ENCODE data around the gene COLEC12.

GRCh38 chr18:389658-390357 is 110.7 kb downstream of the COLEC12 start:
- TF ChIP-seq, protein P1, sequence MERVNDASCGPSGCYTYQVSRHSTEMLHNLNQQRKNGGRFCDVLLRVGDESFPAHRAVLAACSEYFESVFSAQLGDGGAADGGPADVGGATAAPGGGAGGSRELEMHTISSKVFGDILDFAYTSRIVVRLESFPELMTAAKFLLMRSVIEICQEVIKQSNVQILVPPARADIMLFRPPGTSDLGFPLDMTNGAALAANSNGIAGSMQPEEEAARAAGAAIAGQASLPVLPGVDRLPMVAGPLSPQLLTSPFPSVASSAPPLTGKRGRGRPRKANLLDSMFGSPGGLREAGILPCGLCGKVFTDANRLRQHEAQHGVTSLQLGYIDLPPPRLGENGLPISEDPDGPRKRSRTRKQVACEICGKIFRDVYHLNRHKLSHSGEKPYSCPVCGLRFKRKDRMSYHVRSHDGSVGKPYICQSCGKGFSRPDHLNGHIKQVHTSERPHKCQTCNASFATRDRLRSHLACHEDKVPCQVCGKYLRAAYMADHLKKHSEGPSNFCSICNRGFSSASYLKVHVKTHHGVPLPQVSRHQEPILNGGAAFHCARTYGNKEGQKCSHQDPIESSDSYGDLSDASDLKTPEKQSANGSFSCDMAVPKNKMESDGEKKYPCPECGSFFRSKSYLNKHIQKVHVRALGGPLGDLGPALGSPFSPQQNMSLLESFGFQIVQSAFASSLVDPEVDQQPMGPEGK (tag by site-specific recombination; IDR thresholded peaks at IDR 0.05): no peak
- TF ChIP-seq, protein P2, sequence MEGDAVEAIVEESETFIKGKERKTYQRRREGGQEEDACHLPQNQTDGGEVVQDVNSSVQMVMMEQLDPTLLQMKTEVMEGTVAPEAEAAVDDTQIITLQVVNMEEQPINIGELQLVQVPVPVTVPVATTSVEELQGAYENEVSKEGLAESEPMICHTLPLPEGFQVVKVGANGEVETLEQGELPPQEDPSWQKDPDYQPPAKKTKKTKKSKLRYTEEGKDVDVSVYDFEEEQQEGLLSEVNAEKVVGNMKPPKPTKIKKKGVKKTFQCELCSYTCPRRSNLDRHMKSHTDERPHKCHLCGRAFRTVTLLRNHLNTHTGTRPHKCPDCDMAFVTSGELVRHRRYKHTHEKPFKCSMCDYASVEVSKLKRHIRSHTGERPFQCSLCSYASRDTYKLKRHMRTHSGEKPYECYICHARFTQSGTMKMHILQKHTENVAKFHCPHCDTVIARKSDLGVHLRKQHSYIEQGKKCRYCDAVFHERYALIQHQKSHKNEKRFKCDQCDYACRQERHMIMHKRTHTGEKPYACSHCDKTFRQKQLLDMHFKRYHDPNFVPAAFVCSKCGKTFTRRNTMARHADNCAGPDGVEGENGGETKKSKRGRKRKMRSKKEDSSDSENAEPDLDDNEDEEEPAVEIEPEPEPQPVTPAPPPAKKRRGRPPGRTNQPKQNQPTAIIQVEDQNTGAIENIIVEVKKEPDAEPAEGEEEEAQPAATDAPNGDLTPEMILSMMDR (tag by site-specific recombination; IDR thresholded peaks at IDR 0.05): no peak; the same call in 1 of the 2 replicates
- no peak for TF ChIP-seq ZNF121 (tag by site-specific recombination; IDR thresholded peaks at IDR 0.05)
- TF ChIP-seq, protein P3, sequence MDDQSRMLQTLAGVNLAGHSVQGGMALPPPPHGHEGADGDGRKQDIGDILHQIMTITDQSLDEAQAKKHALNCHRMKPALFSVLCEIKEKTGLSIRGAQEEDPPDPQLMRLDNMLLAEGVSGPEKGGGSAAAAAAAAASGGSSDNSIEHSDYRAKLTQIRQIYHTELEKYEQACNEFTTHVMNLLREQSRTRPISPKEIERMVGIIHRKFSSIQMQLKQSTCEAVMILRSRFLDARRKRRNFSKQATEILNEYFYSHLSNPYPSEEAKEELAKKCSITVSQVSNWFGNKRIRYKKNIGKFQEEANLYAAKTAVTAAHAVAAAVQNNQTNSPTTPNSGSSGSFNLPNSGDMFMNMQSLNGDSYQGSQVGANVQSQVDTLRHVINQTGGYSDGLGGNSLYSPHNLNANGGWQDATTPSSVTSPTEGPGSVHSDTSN (CRISPR knock-in tag; IDR thresholded peaks at IDR 0.05): no peak
- TF ChIP-seq REST (tag by site-specific recombination; IDR thresholded peaks at IDR 0.05): no peak
- no peak for TF ChIP-seq PRDM1 (tag by site-specific recombination; IDR thresholded peaks at IDR 0.05)
- TF ChIP-seq YY1 (tag by site-specific recombination; IDR thresholded peaks at IDR 0.05): no peak
- TF ChIP-seq BCL6B (tag by site-specific recombination; IDR thresholded peaks at IDR 0.05): no peak
- no peak for TF ChIP-seq BCL11B (tag by site-specific recombination; IDR thresholded peaks at IDR 0.05; ENCODE audit: low read depth)
- no peak for TF ChIP-seq ZNF658 (tag by site-specific recombination; IDR thresholded peaks at IDR 0.05)
- TF ChIP-seq ZNF37A (tag by site-specific recombination; IDR thresholded peaks at IDR 0.05): no peak
- TF ChIP-seq ZSCAN30 (tag by site-specific recombination; IDR thresholded peaks at IDR 0.05): no peak

Data from HEK293 (cell line).